GM12878 (cell line): ENCODE results near the gene ANKFY1. TPM values are rescaled to one million over a fixed set of nuclear protein-coding genes. Genes with fewer than 3 reads are reported as not detected.

Source experiments
- ATAC-seq: fragments of 200-7000 bp; cut with Tn5 transposase; 3 replicates; pipeline ENCODE4 v1.9.1; 2020; ENCODE audit warnings: mild to moderate bottlenecking, moderate library complexity
- BruUV-seq: library from RNA; stranded (reverse); fragments of 400-500 nt; replicated peaks from 2 replicates; lab custom pipeline; 2021; lab: Mats Ljungman, UMichigan
- CTCF ChIA-PET: fragments of 300-600 bp; sonication (Branson Sonifier 250); formaldehyde crosslinking; extraction: SDS; loops from one replicate; lab custom pipeline; 2021; ENCODE audit warnings: inconsistent platforms; lab: Yijun Ruan, JAX
- POLR2A ChIA-PET: fragments of 350-600 bp; formaldehyde crosslinking; extraction: SDS; loops from one replicate; lab custom pipeline; 2021; ENCODE audit warnings: inconsistent platforms; lab: Charles Lee
- RAD21 ChIA-PET: fragments of 300-600 bp; sonication (Branson Sonifier 250); formaldehyde crosslinking; loops from one replicate; lab custom pipeline; 2023; ENCODE audit warnings: antibody characterized with exemption; ENCODE audit not compliant: unreplicated experiment; lab: Charles Lee
- SMC1A ChIA-PET: fragments of 300-600 bp; sonication (Branson Sonifier 250); formaldehyde crosslinking; loops from one replicate; lab custom pipeline; 2023; ENCODE audit not compliant: unreplicated experiment, uncharacterized antibody; lab: Charles Lee
- DNase-seq: peaks from one replicate; pipeline ENCODE4 v3.0.0-alpha.2; 2011; ENCODE audit warnings: low read depth, low spot score
- FAIRE-seq: peaks from 3 replicates; lab custom pipeline; 2011; peaks lifted over from hg19 to GRCh38; lab: Jason Lieb, UNC
- H2AFZ ChIP-seq: 2 replicates; pipeline ENCODE4 v1.6.0; 2011; ENCODE audit warnings: low read depth, low read length, control low read depth; ENCODE audit not compliant: control insufficient read depth
- H3K27ac ChIP-seq: 2 replicates; pipeline ENCODE4 v1.5.1; 2011; ENCODE audit warnings: control low read depth; ENCODE audit not compliant: control insufficient read depth, insufficient read depth
- H3K27me3 ChIP-seq, 2 experiments: replicated peaks in 1 of 2; 2 replicates each; pipeline versions ENCODE4 v1.6.0 to v1.6.1; 2011; ENCODE audit warnings: low read length in 1 of 2; ENCODE audit not compliant: control insufficient read depth in 2 of 2, insufficient read depth in 2 of 2
- H3K36me3 ChIP-seq, 2 experiments: 2 replicates each; pipeline ENCODE4 v1.5.1; 2011; ENCODE audit warnings: low read length in 1 of 2; ENCODE audit not compliant: control insufficient read depth in 2 of 2, insufficient read depth in 2 of 2
- H3K4me1 ChIP-seq: 2 replicates; pipeline ENCODE4 v1.6.1; 2011; ENCODE audit warnings: mild to moderate bottlenecking, low read length, moderate library complexity, mixed read lengths; ENCODE audit not compliant: control insufficient read depth, insufficient read depth
- H3K4me2 ChIP-seq: 2 replicates; pipeline ENCODE4 v1.6.0; 2011; ENCODE audit warnings: control low read depth; ENCODE audit not compliant: control insufficient read depth, insufficient read depth
- H3K4me3 ChIP-seq: fragments of 200-600 bp; sonication (generic); 2 replicates; pipeline ENCODE4 v1.5.1; 2016
- H3K79me2 ChIP-seq: 2 replicates; pipeline ENCODE4 v1.6.0; 2011; ENCODE audit warnings: low read length; ENCODE audit not compliant: control insufficient read depth, insufficient read depth
- H3K9ac ChIP-seq: 2 replicates; pipeline ENCODE4 v1.8.0; 2011; ENCODE audit warnings: low read length, control low read depth, mixed read lengths; ENCODE audit not compliant: control insufficient read depth, insufficient read depth
- H3K9me3 ChIP-seq: replicated peaks from 3 replicates; pipeline ENCODE4 v1.5.1; 2011; ENCODE audit warnings: mild to moderate bottlenecking, low read length; ENCODE audit not compliant: control insufficient read depth, insufficient read depth
- H4K20me1 ChIP-seq: 2 replicates; pipeline ENCODE4 v1.6.0; 2011; ENCODE audit not compliant: control insufficient read depth, insufficient read depth
- CHD4 ChIP-seq: fragments of 200-600 bp; sonication (generic); IDR thresholded peaks from 2 replicates; pipeline ENCODE4 v1.6.1; 2016; ENCODE audit warnings: mild to moderate bottlenecking
- ELK1 ChIP-seq: IDR thresholded peaks from 2 replicates; pipeline ENCODE4 v1.6.1; 2012; ENCODE audit warnings: low read depth, low read length, improper control_type of control experiment
- FOS ChIP-seq: IDR thresholded peaks from 3 replicates; pipeline ENCODE4 v1.6.1; 2011; ENCODE audit warnings: borderline replicate concordance; ENCODE audit not compliant: insufficient read length; ENCODE audit errors: extremely low read depth
- FOXM1 ChIP-seq: IDR thresholded peaks from 2 replicates; pipeline ENCODE4 v1.6.1; 2012; ENCODE audit warnings: low read depth, mild to moderate bottlenecking, inconsistent platforms, low read length, moderate library complexity
- HDAC6 ChIP-seq: fragments of 200-600 bp; sonication (generic); IDR thresholded peaks from one replicate; pipeline ENCODE4 v1.8.0; 2017; ENCODE audit warnings: antibody characterized with exemption; ENCODE audit not compliant: unreplicated experiment
- IRF4 ChIP-seq: IDR thresholded peaks from 2 replicates; pipeline ENCODE4 v1.6.1; 2011; ENCODE audit warnings: low read depth, low read length
- MXI1 ChIP-seq: fragments of 150-350 bp; IDR thresholded peaks from 2 replicates; pipeline ENCODE4 v1.6.1; 2011; ENCODE audit warnings: low read depth, mild to moderate bottlenecking, inconsistent platforms, low read length, improper control_type of control experiment
- NFIC ChIP-seq: IDR thresholded peaks from 2 replicates; pipeline ENCODE4 v1.6.1; 2012; ENCODE audit warnings: low read depth, mild to moderate bottlenecking, inconsistent platforms, low read length, moderate library complexity
- POLR2AphosphoS2 ChIP-seq: IDR thresholded peaks from 2 replicates; pipeline ENCODE4 v1.6.1; 2011; ENCODE audit warnings: low read depth, mild to moderate bottlenecking, low read length, improper control_type of control experiment, moderate library complexity
- POU2F2 ChIP-seq: IDR thresholded peaks from 3 replicates; pipeline ENCODE4 v1.6.1; 2011; ENCODE audit warnings: low read depth, mild to moderate bottlenecking, low read length, borderline replicate concordance
- RFX5 ChIP-seq: IDR thresholded peaks from 2 replicates; pipeline ENCODE4 v1.6.1; 2011; ENCODE audit warnings: low read depth, low read length, improper control_type of control experiment
- RUNX3 ChIP-seq: IDR thresholded peaks from 2 replicates; pipeline ENCODE4 v1.6.1; 2012; ENCODE audit warnings: low read length, inconsistent platforms
- SIN3A ChIP-seq: IDR thresholded peaks from 2 replicates; pipeline ENCODE4 v1.6.1; 2012; ENCODE audit warnings: low read depth, low read length, improper control_type of control experiment
- SKIL ChIP-seq: fragments of 450-650 bp; IDR thresholded peaks from 2 replicates; pipeline ENCODE4 v1.6.1; 2017; ENCODE audit warnings: mild to moderate bottlenecking, low read depth, inconsistent platforms; ENCODE audit not compliant: poor library complexity, severe bottlenecking
- ZBTB33 ChIP-seq: fragments of 450-650 bp; IDR thresholded peaks from 2 replicates; pipeline ENCODE4 v1.6.1; 2017; ENCODE audit warnings: mild to moderate bottlenecking
- ZNF384 ChIP-seq: IDR thresholded peaks from 2 replicates; pipeline ENCODE4 v1.6.1; 2012; ENCODE audit warnings: low read depth, mild to moderate bottlenecking, low read length, improper control_type of control experiment, borderline replicate concordance
- WGBS: methylation state at CpG from one replicate; pipeline ENCODE4 v1.1.6; 2016; ENCODE audit warnings: low lambda C conversion rate; ENCODE audit not compliant: insufficient replicate concordance, insufficient coverage; ENCODE audit errors: missing lambda C conversion rate; 5-methylcytosine and 5-hydroxymethylcytosine counted together
- in situ Hi-C: fragments of 300-500 bp; cut with MboI; formaldehyde crosslinking; loops from 9 replicates; pipeline ENCODE4 v1.14.3; 2018; ENCODE audit warnings: mixed read lengths
- intact Hi-C: fragments of 100-400 bp; cut with micrococcal nuclease; formaldehyde crosslinking; loops from one replicate; pipeline ENCODE4 v1.14.2; 2022; ENCODE audit not compliant: unreplicated experiment
- polyA plus RNA-seq, 11 experiments: library from polyadenylated mRNA; depleted of rRNA in 4 of 11; unstranded in 6 of 11; stranded (reverse) in 5 of 11; fragments of >200 nt; fragmentation: Nextera tagmentation in 4 of 11; fragmentation: Illumina TruSeq in 1 of 11; extraction: Ambion mirVana in 4 of 11; extraction: Trizol in 1 of 11; gene quantifications; 1 replicate in 1 of 11; 2 replicates in 10 of 11; pipeline versions ENCODE4 v1.2.1 to v1.2.3, GENCODE V29; 2011 to 2016; ENCODE audit warnings: inconsistent platforms in 2 of 11, missing spikeins in 2 of 11, low read depth in 1 of 11
- total RNA-seq, 4 experiments: library from RNA; depleted of rRNA in 3 of 4; stranded (reverse); fragments of >200 nt in 3 of 4; fragmentation: Illumina TruSeq in 1 of 4; extraction: Trizol in 1 of 4; gene quantifications; 2 replicates each; pipeline versions ENCODE4 v1.2.1 to v1.2.3, GENCODE V29; 2013 to 2021

ANKFY1 gene
- total and polyA plus RNA-seq, 10 of the 15 experiments (the other 5 are each of a cell fraction or from before 2014, with no cell fraction given), result 3.0 to 27.7 (median 16.4) TPM

DNA sequence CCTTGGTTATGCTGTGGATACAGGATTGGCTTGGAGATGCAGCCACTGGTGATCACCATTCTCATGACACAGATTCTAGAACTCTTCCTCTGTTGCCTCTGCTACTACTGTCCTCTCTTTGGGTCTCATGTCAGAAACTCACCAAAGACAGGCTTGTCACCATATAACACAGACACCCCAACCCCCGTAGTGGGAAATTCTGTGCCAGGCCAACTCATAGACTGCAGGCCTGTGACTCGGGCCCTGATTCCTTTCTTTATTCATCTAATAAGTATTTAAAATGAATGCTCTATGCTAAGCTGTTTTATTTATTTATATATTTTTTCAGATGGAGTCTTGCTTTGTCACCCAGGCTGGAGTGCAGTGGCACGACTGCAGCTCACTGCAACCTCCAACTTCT, 111.3 kb downstream of the ANKFY1 start:
- Histone ChIP-seq H4K20me1 (no peaks in the 10 kb centered on the region), H3K9me3 (no peaks in the 10 kb centered on the region), H3K4me3 (no peak overlapping the region), H3K27me3 (no peaks in the 10 kb centered on the region), H3K27ac (no peak overlapping the region), H3K4me1 (no peaks in the 10 kb centered on the region), H3K9ac (no peak overlapping the region), H3K79me2 (no peaks in the 10 kb centered on the region), H3K4me2 (no peak overlapping the region), H3K36me3 (no peaks in the 10 kb centered on the region), H2AFZ (no peak overlapping the region)
- FAIRE-seq, result no peak
- in situ Hi-C loops, result no loop called here
- SMC1A ChIA-PET, result interaction anchor here (1.3 kb wide), 1 partner anchor 9 kb away, joined by 3 read pairs; no protein-coding TSS in a partner anchor
- POLR2A ChIA-PET, result no interaction called here
- RAD21 ChIA-PET, result no interaction called here
- CTCF ChIA-PET, result interaction anchor here (1.1 kb wide), 1 partner anchor 238 kb away, joined by 6 read pairs; no protein-coding TSS in a partner anchor
- no peak for DNase-seq
- intact Hi-C loops, result no loop called here
- no peak for ATAC-seq
- WGBS, result 60% methylated on average over 3 of the region's 3 CpGs
- BruUV-seq, result no TSS peak
- TF ChIP-seq IRF4 (no peak), MXI1 (no peak), HDAC6 (no peak), RUNX3 (no peak), POLR2AphosphoS2 (no peak), RFX5 (no peak), ZNF384 (no peak), NFIC (no peak), ZBTB33 (no peak), SKIL (no peak), POU2F2 (no peak), FOXM1 (no peak), SIN3A (no peak), FOS (no peak), CHD4 (no peak), ELK1 (no peak)
